Fibroblast of mammary gland (primary cell): ENCODE results near the gene ARHGAP26.
A peak's percentile ranks its signal among the peaks of the same experiment; 100 is the strongest.

Source experiments
- DNase-seq: peaks from one replicate; pipeline ENCODE4 v3.0.0-alpha.2; 2010; ENCODE audit warnings: low read depth
- H3K4me3 ChIP-seq: 2 replicates; pipeline ENCODE4 v1.5.1; 2011; ENCODE audit warnings: low read depth, mild to moderate bottlenecking, low read length, moderate library complexity; ENCODE audit not compliant: control insufficient read depth
- CTCF ChIP-seq: conservative IDR thresholded peaks from 2 replicates; pipeline ENCODE4 v1.5.1; 2011; ENCODE audit warnings: low read depth, low read length, inconsistent platforms; ENCODE audit not compliant: control insufficient read depth, insufficient read depth

Gene ARHGAP26

GRCh38 chr5:142740474-142741242, 29.5 kb upstream of the ARHGAP26 start:
- peak; percentile 70 for DNase-seq
- no peak for TF ChIP-seq CTCF

GRCh38 chr5:142743592-142744441, 26.4 kb upstream of the ARHGAP26 start:
- no peak for TF ChIP-seq CTCF
- DNase-seq = peak; percentile 62
- H3K4me3 ChIP-seq = no peak overlapping the region

More at GRCh38 chr5:142740474-142741242, 29.5 kb upstream of the ARHGAP26 start:
- no peak overlapping the region for H3K4me3 ChIP-seq

- H3K4me3 ChIP-seq = no peak overlapping the region
- no peak for TF ChIP-seq CTCF
- DNase-seq = no peak
These were observed 24.9 kb upstream of the ARHGAP26 start for GRCh38 chr5:142745268-142745667.

GRCh38 chr5:142746532-142747433, 23.4 kb upstream of the ARHGAP26 start:
- DNase-seq = peak; percentile 54
- TF ChIP-seq CTCF = no peak
- no peak overlapping the region for H3K4me3 ChIP-seq

- DNase-seq = peak; percentile 84
- TF ChIP-seq CTCF = no peak
- H3K4me3 ChIP-seq = no peak overlapping the region
These were observed 22.0 kb upstream of the ARHGAP26 start for GRCh38 chr5:142748132-142748531.

GRCh38 chr5:142748568-142749249, 21.5 kb upstream of the ARHGAP26 start:
- peak; percentile 39 for TF ChIP-seq CTCF
- peak; percentile 23 for DNase-seq
- H3K4me3 ChIP-seq = no peak overlapping the region
